Embryonic facial prominence (tissue), 1 donor: ENCODE measurements around the gene LUZP2.

Experiments
- DNase-seq: peaks from one replicate; pipeline ENCODE4 v3.0.0-alpha.2; 2016; ENCODE audit errors: extremely low spot score

LUZP2 gene

DNA sequence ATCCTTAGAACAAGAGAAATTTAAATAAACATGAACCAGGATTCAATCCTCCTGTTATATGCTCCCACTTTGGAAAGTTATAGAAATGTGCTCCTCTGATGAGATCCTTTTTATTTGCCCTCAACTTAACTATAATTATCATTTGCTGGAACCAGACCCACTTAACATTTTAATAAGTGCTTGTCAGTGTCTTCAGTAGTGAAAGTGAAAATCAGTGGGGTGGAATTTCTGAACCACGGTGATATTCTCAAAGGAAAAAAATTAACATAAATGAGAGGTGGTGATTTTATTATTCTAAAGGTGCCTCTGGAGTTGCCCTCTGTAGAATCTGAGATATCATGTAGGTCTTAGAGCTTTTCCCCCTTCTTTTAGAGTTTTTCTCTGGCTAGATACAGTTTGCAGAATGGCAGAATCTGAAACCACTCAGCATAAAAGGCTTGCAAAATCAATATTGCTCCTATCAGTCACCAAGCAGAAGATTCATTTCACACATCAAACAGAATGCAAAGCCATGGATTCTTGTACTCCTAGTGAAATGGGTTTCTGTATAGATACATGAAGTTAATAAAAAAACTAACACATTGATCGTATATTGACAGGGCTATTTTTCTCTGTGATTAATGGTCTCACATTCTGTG is 213.2 kb downstream of the LUZP2 start:
- no peak for DNase-seq

DNA sequence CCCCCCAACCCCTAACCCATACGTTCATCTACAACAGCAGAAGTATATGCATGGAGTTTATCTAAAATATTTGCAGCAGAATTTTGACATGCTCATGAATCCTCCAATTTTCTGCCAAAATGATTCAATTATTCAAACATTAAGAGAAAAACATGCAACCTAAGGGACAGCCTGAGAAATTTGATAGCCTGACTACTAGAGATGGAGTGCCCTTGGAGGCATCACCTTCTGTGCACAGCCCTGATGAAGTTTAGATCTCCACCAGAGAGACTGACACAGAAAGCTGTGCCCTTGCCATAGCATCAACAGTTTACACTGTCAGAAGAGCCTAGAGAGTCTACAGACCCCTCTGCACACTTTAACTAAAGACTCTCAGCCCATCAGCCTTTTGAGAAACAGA is 217.7 kb downstream of the LUZP2 start:
- no peak for DNase-seq

DNA sequence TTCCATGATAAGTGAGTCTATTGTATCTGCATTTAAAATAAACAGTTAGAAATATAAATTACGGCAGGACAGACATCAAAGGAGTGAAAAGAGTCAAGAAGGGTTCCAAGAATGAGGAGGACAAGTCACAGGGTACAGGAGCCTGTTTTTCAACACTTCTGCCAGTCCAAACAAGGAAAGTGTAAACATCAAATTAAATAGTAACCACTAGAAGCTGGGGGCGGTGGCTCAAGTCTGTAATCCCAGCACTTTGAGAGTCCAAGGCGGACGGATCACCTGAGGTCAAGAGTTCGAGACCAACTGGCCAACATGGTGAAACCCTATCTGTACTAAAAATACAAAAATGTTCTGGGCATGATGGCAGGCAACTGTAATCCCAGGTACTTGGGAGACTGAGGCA is 219.6 kb downstream of the LUZP2 start:
- DNase-seq, result no peak

DNA sequence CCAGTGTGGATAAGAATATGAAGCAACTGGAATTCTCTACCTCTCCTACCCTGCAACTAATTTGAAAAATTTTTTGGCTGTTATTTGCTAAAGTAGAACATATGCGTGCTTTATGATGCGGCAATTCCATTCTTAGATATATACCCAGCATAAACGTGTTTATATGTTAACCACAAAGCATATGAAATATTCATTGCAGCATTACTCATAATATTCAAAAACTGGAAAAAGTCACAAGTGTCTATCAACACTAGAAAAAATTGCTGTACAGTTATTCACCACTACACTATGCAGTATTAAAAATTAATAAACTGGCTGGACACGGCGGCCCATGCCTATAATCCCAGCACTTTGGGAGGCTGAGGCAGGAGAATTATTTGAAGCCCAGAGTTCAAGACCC is 226.4 kb downstream of the LUZP2 start:
- DNase-seq, result no peak

DNA sequence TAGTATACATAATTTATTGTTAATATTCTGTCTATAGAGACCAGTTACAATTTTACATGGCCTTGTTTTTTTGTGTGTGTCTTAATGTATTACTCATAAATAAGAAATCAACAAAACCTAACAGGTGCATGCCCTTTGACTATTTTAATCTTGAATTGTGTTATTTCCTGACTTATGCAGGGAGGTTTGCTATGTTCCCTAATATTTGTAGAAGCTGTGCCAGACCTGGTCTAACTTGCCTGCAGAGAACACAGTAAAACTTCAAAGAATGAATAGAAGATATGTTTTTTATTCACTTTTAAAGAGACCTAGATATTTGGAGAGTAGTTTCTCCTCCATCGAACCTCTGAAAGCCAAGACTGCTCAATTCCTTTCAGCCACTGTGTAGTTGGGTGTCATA is 234.7 kb downstream of the LUZP2 start:
- no peak for DNase-seq

GRCh38 chr11:24734742-24735237 is 237.9 kb downstream of the LUZP2 start:
- no peak for DNase-seq

GRCh38 chr11:24738972-24739371 is 242.1 kb downstream of the LUZP2 start:
- no peak for DNase-seq

- no peak for DNase-seq
These were observed 242.8 kb downstream of the LUZP2 start for GRCh38 chr11:24739637-24740036.

- no peak for DNase-seq
These were observed 250.7 kb downstream of the LUZP2 start for GRCh38 chr11:24747275-24748251.

DNA sequence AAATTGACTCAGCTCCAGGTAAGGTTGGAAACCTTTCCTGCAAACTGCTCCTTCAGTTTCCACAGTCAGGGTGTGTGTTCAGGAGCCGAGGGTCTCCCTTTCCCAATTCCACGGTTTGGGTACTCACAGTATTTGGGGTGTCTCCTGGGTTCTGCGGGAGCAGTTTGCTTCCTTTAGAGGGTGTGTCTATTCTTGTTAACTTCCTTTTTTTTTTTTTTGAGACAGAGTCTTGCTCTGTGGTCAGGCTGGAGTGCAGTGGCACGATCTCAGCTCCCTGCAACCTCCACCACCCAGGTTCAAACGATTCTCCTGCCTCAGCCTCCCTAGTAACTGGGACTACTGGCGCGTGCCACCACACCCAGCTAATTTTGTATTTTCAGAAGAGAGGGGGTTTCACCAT is 251.4 kb downstream of the LUZP2 start:
- no peak for DNase-seq

GRCh38 chr11:24754406-24754805 is 257.6 kb downstream of the LUZP2 start:
- no peak for DNase-seq

GRCh38 chr11:24755260-24755839 is 258.5 kb downstream of the LUZP2 start:
- DNase-seq, result no peak

DNA sequence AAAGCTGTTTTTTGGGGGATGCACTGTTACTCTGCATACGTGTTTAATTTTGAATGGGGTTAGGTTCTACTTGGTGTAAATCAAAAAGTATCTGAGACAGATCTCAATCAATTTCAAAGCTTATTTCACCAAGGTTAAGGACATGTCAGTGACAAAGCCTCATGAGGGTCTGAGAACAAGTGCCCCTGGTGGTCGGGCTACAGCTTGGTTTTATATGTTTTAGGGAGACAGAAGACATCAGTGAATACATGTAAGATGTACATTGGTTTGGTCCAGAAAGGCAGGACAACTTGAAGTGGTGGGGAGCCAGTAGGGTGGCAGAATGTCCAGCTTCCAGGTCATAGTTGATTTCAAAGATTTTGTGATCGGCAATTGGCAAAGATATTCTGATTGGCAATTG is 262.9 kb downstream of the LUZP2 start:
- DNase-seq, result no peak

DNA sequence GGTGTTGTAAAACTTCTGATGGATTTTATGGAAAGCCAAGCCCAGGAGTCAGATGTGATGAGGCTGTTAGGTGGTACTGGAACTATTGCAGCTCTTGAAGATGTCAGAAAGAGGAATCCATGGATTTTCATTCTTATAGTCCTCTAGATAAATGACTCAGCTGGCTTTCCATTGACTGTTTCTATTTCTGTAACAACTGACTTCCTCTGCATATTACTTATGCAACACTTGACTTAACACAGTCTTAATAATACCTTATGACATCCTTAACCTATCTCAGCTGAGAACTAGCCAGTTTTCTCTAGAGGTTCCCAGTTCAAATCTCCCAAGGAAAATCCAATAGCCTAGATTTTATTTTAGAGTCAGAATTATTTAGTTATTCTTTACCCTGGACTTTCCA is 263.8 kb downstream of the LUZP2 start:
- no peak for DNase-seq

- DNase-seq, result no peak
These were observed 265.2 kb downstream of the LUZP2 start for GRCh38 chr11:24762076-24762475.

GRCh38 chr11:24767411-24767810 is 270.6 kb downstream of the LUZP2 start:
- no peak for DNase-seq

GRCh38 chr11:24773322-24773721 is 276.5 kb downstream of the LUZP2 start:
- DNase-seq, result no peak

DNA sequence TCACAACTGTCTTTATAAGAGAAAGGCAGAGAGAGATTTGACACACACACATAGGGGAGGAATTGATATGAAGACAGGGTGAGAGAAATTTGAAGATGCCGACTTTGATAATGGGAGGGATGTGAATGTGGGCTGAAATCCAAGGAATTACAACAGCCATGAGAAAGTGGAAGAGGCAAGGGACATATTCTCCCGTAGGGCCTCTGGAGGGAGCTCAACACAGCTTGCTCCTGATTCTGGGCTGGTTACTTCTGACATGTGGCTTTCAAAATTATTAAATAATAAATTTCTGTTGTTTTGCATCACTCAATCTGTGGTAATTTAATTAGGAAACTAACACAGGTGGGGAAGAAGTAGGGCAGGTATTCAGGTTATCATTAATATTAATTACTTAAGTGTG is 282.9 kb downstream of the LUZP2 start:
- no peak for DNase-seq

GRCh38 chr11:24781288-24781687 is 284.4 kb downstream of the LUZP2 start:
- no peak for DNase-seq

DNA sequence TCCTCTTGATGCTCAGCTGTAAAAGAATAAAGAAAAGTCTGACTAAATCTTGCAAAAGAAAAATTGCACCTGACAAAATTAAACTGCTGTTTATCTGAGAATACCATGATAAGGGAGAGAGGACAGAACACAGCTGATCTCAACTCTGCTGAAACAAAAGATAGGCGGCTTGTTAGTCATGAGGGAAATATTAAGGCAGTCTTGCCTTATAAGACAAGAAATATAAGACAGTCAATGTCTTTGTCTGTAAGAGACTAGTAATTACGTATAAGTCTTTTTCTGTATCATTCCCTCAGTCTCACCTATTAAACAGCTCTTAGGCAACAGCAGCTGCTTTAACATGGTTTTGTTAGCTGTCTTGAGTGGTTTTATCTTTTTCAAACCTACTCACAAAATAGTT is 296.6 kb downstream of the LUZP2 start:
- no peak for DNase-seq

DNA sequence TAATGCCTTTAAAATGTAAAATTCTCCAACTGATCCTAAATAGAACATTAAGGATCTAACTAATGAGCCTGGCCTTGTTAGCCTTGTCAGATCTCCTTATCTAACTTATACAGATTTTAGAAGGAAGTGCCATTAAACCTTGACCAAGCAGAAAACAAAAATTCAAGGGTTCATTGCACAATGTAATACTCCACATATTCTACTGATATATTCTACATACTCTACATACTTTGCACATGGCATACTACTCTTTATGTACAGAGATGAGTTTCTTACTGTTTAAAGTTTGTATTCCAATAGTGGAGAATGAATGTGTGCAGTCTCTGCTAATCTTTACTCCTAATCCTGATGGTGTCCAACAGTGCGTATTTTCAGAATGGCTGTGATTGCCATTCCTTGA is 297.2 kb downstream of the LUZP2 start:
- no peak for DNase-seq

DNA sequence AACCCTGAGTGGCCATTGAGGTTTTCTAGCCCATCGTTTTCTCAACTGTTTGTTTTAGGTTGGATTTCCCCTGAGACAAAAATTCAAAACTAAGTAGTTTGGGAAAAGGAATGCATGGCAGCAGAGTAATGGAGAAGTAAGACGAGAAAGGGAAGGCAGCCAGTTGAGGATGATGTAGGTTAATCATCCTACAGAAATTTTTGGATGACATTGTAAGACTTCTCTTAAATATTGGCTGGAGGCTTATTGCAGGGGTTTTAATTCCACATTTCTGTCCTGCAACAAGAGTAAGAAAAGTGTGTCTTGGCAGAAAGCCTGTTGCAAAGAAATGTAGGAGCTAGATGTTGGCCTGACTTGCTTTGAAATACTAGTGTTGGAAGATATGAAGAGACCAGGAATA is 308.8 kb downstream of the LUZP2 start:
- no peak for DNase-seq

- DNase-seq, result no peak
These were observed 311.3 kb downstream of the LUZP2 start for GRCh38 chr11:24808173-24808572.
